Stimulated activated CD8-positive, alpha-beta memory T cell treated with anti-CD3 and anti-CD28 coated beads, Interleukin-7, amount 100 ng/mL, for 4 hours (primary cell): ENCODE measurements around the gene TSNAX.
"Not testable (repeated sequence)": the region's sequence is repeated elsewhere in the genome, so short reads cannot be mapped to it uniquely, and the experiment has no call there.

Experiments used
- DNase-seq, 2 donors: peaks; one replicate each; pipeline ENCODE4 v3.0.0-alpha.2; 2020; ENCODE audit warnings: low read depth in 2 of 2

The TSNAX gene, protein sequence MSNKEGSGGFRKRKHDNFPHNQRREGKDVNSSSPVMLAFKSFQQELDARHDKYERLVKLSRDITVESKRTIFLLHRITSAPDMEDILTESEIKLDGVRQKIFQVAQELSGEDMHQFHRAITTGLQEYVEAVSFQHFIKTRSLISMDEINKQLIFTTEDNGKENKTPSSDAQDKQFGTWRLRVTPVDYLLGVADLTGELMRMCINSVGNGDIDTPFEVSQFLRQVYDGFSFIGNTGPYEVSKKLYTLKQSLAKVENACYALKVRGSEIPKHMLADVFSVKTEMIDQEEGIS

GRCh38 chr1:231528172-231529029 lies at the start of gene TSNAX:
TSNAX (plus strand) TSS chr1:231528669; CDS start chr1:231528811, 142 bp downstream.
- DNase-seq, result peak; percentile 78 to 87

GRCh38 chr1:231478811-231479210 lies 49.7 kb upstream of the TSNAX start:
- DNase-seq, result no peak

- no peak for DNase-seq
These were observed 48.5 kb upstream of the TSNAX start for GRCh38 chr1:231480008-231480407.

- DNase-seq, result no peak
These were observed 47.2 kb upstream of the TSNAX start for GRCh38 chr1:231481289-231481688.

GRCh38 chr1:231485029-231485784 lies 43.3 kb upstream of the TSNAX start:
- no peak for DNase-seq

DNA sequence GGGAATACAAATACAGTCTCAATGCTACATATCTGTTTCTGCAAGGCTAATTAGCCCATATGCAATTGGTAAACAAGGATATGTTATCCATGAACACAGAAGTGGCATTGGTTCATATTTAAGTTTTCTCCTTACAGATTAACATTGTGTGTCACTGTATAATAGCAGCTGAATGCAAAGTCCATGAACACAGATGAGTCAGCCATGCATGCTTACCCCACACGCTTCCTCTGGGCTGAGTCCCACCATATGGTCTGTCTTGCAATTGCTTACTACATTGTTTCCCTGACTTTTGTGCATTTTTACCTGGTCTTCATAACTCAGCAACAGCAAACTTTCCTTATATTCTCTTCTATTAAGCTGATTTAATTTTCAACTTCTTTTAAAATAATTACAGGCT lies 41.5 kb upstream of the TSNAX start:
- no peak for DNase-seq

- no peak for DNase-seq
These were observed 40.6 kb upstream of the TSNAX start for GRCh38 chr1:231487910-231488309.

DNA sequence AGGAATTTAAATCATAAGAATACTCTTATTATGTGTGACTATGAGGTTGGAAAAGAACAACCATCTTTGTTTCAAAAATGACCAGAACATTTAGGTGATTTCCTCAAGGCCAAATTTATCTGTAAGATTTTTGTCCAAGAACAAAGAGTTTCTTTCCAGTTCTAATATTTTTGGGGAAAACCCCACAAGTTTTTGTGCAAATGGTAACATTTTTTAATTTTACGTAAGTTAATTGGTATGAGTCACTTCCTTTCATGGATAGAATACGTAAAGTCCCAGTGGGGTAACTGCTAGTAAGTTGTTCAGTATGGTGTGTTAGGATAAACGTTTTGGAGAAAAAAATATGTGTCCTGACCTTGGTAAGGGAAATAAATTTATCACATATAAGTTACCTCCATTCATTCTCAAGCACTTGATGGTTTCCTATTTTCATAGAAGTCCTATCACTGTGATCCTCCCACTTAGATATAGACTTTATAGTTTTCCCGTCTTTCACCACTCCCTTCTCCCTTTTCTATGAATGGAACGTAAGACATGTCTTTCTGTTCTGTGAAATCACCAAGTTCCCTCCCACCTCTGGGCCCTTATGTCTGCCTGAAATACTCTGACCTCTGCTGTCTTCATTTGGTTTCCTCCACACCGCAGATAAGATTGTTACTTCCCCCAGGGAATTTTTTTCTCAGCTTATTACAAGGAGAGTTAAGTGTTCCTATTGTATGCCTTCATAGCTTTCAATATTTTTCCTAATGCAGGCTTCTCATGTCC lies 34.9 kb upstream of the TSNAX start:
- DNase-seq, result no peak

DNA sequence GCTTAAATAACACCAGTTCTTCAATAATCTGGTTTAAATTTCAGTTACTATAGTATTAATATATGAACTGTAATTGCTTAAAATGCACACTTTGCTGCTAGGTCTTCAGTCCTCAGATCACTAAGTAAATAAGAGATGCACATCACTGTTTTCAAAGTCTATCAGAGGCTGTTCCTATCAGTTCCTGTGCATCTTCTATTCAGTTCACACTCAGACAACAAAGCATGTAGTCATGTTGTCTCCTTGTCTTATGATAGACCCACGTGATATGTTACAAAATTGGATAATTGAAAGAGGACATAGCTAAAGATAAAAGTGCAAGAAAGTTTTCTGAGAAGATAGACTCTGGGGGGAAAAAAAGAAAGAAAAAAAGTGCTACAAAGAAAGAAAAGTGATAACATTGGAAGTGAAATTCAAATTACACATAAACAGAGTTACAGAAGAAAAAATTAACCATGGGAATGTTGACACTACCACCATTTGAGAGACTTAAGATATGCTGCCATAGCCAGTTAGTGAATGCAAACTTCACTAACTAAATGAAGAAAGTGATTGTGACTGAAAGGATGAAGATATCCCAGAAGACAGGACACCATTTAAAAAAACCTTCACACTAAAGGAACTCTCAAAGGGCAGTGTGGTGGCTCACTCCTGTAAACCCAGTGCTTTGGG lies 33.9 kb upstream of the TSNAX start:
- no peak for DNase-seq

GRCh38 chr1:231497629-231498152 lies 30.8 kb upstream of the TSNAX start:
- no peak for DNase-seq

GRCh38 chr1:231499148-231499763 lies 29.2 kb upstream of the TSNAX start:
- DNase-seq, result no peak

- DNase-seq, result no peak
These were observed 27.8 kb upstream of the TSNAX start for GRCh38 chr1:231500666-231501065.

- DNase-seq, result not testable (repeated sequence)
These were observed 25.3 kb upstream of the TSNAX start for GRCh38 chr1:231503168-231503567.

DNA sequence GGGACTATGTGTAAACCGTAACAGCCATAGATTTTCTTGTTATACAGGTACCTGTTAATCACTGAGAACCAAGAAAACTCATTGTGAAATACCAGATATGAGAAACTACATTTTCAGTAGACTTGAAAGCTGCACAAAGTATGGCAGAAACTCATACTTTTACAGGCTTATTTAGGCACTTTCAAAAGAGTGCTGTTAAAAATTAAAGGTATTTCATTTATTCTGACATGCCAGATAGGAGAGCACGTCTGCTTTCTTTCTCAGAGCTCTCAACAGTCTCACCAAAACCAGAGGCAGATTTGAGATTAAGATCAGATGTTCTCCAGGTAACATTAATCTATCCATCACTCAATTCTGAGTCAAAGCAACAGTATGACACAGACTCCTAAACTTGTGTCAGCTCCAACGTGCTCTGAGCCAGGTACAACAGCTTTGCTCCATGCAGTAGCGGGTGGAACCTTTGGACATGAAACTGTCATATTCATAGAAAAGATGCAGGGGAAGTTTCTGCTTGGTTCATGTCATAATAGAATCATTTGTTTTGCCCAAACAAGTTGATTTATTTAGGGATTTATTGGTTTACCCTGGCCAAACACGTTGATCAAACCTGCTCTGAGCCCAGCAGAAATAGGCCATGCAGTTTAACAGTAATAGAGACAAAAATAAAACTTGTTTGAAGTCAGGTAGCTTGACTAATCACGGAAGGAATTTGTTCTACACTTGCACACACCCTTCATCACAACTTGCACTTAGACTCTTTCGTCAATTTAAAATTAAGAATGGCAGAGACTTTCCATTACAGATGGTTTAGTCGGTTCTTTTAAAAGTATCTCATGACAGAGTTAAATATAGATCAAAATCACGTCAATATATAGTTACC lies 20.8 kb upstream of the TSNAX start:
- no peak for DNase-seq

DNA sequence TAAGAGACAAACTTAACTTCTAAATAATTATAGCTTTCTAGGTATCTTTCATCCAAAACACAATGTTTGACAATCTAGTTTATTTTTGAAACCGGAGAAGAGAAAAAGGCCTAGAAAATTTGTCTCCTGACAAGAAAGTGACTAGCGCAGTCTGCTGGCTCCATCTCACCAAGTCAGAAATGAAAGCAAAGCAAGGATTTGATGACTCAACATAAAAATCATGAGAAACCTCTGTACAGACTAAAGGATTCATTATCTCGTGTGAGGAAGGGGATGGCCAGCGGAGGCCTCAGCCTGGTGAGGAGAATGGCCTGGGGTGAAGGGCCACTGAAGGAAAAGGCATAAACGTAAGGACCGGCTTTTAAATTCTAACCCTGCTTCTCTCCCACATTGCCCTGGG lies 20.0 kb upstream of the TSNAX start:
- DNase-seq, result no peak

DNA sequence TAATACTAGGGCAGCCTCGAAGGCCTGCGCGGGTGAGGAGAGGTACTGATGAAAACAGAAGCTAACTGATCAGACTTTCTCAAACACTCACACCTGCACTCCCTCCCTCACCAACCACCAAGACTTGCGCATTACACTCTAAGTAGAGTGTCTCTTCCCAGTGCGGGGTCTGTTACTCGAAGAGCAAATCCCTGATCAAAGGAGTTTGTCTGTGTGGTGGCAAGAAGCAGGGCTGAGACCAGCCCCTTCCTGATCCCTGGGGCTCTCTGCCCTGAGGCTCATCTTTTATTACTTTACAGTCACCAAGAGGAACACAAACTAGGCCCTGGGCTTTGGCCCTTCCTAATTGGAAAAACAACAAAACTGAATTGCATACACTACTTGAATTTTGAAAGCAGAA lies 19.5 kb upstream of the TSNAX start:
- DNase-seq, result no peak

- no peak for DNase-seq
These were observed 16.2 kb upstream of the TSNAX start for GRCh38 chr1:231512147-231512698.

- no peak for DNase-seq
These were observed 12.7 kb upstream of the TSNAX start for GRCh38 chr1:231515748-231516147.

DNA sequence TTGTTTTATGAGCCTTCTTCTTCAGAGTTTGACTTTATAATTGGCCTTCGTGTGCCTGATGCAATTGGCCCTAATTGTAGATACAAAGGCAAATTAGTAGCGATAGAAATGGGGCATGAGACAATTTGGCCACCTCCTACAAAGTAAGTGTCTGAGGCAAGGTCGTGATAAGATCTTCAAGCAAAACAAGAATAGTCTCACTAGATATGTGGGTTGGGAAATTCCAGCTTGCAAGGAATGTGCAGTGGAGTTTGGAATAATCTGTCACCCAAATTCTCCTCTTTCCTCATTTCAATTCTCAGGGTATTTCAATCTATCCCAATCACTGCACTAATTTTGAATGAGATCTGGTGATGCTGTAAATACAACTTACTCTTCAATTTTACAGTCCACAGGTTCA lies 11.4 kb upstream of the TSNAX start:
- no peak for DNase-seq
